Common myeloid progenitor, CD34-positive (primary cell): ENCODE results near the gene SGCA.

Source experiments
- CTCF ChIA-PET: fragments of 350-600 bp; sonication (Branson Sonifier 250); formaldehyde crosslinking; loops from one replicate; lab custom pipeline; 2021; ENCODE audit warnings: antibody characterized with exemption; lab: Charles Lee
- POLR2A ChIA-PET: fragments of 350-600 bp; sonication (Branson Sonifier 250); formaldehyde crosslinking; loops from one replicate; lab custom pipeline; 2021; ENCODE audit warnings: antibody characterized with exemption; lab: Charles Lee
- DNase-seq, 3 donors: peaks; one replicate each; pipeline versions ENCODE4 v3.0.0 to v3.0.0-alpha.2; 2013
- H3K27ac ChIP-seq, 2 experiments: 1 replicate in 1 of 2; 2 replicates in 1 of 2; pipeline ENCODE4 v1.7.0; 2013; ENCODE audit warnings: inconsistent platforms in 2 of 2, low read length in 2 of 2, mild to moderate bottlenecking in 2 of 2, low read depth in 1 of 2, moderate library complexity in 1 of 2; ENCODE audit not compliant: severe bottlenecking in 2 of 2, insufficient read depth in 1 of 2, poor library complexity in 1 of 2
- H3K27me3 ChIP-seq, 5 experiments: replicated peaks in 2 of 5; 1 replicate in 3 of 5; 2 replicates in 2 of 5; pipeline versions ENCODE4 v1.6.1 to v1.7.0; 2013; ENCODE audit warnings: low read length in 4 of 5, mild to moderate bottlenecking in 2 of 5, moderate library complexity in 2 of 5, inconsistent platforms in 1 of 5; ENCODE audit not compliant: insufficient read depth in 5 of 5, control insufficient read depth in 4 of 5
- H3K36me3 ChIP-seq, 4 experiments: 1 replicate in 2 of 4; 2 replicates in 2 of 4; pipeline versions ENCODE4 v1.6.1 to v1.7.0; 2013; ENCODE audit warnings: low read length in 3 of 4, control low read depth in 1 of 4, mild to moderate bottlenecking in 1 of 4; ENCODE audit not compliant: control insufficient read depth in 4 of 4, insufficient read depth in 4 of 4
- H3K4me1 ChIP-seq, 4 experiments: 1 replicate in 3 of 4; 2 replicates in 1 of 4; pipeline versions ENCODE4 v1.6.1 to v1.7.1; 2013; ENCODE audit warnings: low read length in 3 of 4, mild to moderate bottlenecking in 3 of 4, control low read depth in 1 of 4, inconsistent platforms in 1 of 4, moderate library complexity in 1 of 4; ENCODE audit not compliant: control insufficient read depth in 4 of 4, insufficient read depth in 4 of 4; ENCODE audit errors: control extremely low read depth in 1 of 4
- H3K4me3 ChIP-seq, 7 experiments: 1 replicate in 4 of 7; 2 replicates in 3 of 7; pipeline versions ENCODE4 v1.5.1 to v1.7.0; 2013; ENCODE audit warnings: mild to moderate bottlenecking in 7 of 7, low read length in 6 of 7, moderate library complexity in 6 of 7, inconsistent platforms in 2 of 7, low read depth in 2 of 7, control low read depth in 1 of 7; ENCODE audit not compliant: insufficient read depth in 4 of 7, control insufficient read depth in 1 of 7; ENCODE audit errors: extremely low read depth in 1 of 7
- H3K9me3 ChIP-seq, 5 experiments: 1 replicate in 4 of 5; 2 replicates in 1 of 5; pipeline versions ENCODE4 v1.6.1 to v1.7.1; 2013; ENCODE audit warnings: low read length in 4 of 5, mild to moderate bottlenecking in 2 of 5, inconsistent platforms in 1 of 5, low read depth in 1 of 5, moderate library complexity in 1 of 5; ENCODE audit not compliant: control insufficient read depth in 4 of 5, insufficient read depth in 2 of 5; ENCODE audit errors: control extremely low read depth in 1 of 5
- WGBS: methylation state at CpG from one replicate; pipeline ENCODE4 v1.1.5; 2013; ENCODE audit not compliant: insufficient coverage; 5-methylcytosine and 5-hydroxymethylcytosine counted together

The SGCA gene

DNA sequence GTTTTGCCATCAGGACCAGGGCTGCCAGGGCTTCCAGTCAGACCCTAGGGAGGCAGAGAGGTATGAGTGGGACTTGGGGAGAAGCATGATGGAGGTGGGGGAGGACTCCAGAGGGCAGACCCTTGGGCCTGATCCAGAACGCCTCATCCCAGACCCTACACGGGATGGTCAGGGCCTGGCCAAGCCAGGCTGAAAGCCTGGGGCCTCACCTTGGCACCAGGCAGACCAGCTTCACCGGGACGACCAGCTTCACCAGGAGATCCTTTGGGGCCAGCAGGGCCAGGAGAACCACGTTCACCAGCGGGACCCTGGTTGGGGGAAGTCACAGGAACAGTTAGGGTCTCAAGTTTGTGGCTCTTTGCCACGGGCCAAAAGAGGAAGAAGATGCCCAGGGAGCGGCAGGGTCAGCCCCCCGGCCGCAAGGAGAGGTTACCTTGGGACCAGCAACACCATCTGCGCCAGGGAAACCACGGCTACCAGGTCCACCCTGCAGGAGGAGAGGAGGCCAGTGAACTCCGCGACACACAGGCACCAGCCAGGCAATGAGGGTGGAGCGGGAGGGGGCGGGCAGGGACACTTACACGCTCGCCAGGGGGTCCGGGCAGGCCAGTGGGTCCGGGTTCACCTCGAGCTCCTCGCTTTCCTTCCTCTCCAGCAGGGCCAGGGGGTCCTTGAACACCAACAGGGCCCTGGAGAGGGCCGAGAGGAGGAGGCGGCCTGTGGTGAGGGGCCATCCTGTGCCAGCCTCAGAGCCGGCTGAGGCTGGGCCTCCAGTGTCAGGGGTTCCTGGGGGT lies 28.5 kb downstream of the SGCA start:
- CTCF ChIA-PET: interaction anchor here (1.0 to 4.7 kb wide), 3 partner anchors 16 to 103 kb away, joined by 4 to 87 read pairs (median 17); no protein-coding TSS in a partner anchor
- H3K9me3 ChIP-seq: no peaks in the 10 kb centered on the region

DNA sequence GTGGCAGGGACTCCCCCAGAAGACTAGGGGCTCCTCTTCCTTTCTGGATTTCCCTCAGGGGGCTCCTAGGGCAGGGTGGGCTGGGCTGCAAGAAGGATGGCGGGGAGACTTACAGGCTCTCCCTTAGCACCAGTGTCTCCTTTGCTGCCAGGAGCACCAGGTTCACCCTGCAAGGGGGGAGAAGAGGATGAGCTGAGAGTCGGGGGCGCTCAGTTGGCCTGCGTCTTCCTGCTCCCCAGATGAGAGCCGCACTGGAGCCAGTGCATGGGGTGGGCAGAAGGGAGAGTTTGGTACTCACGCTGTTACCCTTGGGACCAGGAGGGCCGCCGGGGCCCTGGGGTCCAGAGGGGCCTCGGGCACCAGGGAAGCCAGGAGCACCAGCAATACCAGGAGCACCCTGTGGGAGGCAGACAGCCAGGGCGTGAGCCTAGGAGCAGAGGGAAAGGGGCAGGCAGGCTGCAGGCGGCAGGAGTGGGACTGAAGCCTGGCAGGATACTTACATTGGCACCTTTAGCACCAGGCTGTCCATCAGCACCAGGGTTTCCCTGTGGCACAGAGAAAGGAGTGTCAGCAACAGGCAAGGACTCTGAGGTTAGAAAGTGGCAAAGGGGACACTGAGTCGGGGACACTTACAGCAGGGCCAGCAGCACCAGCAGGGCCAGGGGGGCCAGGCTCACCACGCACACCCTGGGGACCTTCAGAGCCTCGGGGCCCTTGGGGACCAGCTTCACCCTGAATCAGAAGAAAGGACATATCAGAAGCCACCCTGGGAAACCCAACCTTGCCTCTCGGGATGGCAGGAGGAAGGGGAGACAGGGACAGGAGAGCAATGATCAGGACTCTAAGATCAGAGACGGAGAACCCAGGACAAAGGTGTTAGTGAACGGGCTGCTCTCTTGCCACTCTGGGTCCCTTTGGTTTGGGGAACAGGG lies 29.4 kb downstream of the SGCA start:
- no peak overlapping the region for H3K4me3 ChIP-seq
- H3K4me1 ChIP-seq: peaks cover 0 to 10% (median 5%) of the 10 kb centered on the region in 4 experiments
- WGBS: 95% methylated on average over 12 of the region's 17 CpGs
- POLR2A ChIA-PET: no interaction called here
- H3K9me3 ChIP-seq: no peaks in the 10 kb centered on the region
- peaks cover 0 to 4% (median 2%) of the 10 kb centered on the region in 5 experiments for H3K27me3 ChIP-seq
- H3K27ac ChIP-seq: no peak overlapping the region
- DNase-seq: no peak
- CTCF ChIA-PET: interaction anchor here (1.0 to 4.7 kb wide), 5 partner anchors 17 to 102 kb away, joined by 4 to 87 read pairs (median 17); partner anchors contain the start of gene SGCA
- no peaks in the 10 kb centered on the region for H3K36me3 ChIP-seq

More for the DNA sequence above, 28.5 kb downstream of the SGCA start:
- POLR2A ChIA-PET: no interaction called here
- 91% methylated on average over 24 of the region's 25 CpGs for WGBS
- no peak for DNase-seq
- H3K36me3 ChIP-seq: no peaks in the 10 kb centered on the region
- no peak overlapping the region for H3K4me3 ChIP-seq
- H3K4me1 ChIP-seq: peaks cover 0 to 1% (median 0%) of the 10 kb centered on the region in 4 experiments
- peaks cover 0 to 4% (median 0%) of the 10 kb centered on the region in 5 experiments for H3K27me3 ChIP-seq
- no peak overlapping the region for H3K27ac ChIP-seq

DNA sequence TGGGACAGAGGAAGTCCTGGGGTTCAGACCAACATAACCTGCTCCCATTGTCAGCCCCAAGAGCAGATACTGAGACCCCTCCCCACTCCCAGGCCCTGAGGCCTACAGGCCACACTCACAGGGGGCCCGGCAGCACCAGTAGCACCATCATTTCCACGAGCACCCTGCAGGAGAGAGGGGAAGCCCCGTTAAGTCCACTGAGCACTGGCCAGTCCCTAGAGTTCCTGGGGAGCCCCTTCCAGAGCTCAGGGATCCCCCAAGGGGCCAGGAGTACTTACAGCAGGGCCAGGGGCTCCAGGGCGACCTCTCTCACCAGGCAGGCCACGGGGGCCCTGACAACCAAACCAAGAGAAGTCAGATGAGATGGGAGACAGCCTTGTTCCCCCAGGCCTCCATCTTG lies 30.2 kb downstream of the SGCA start:
- POLR2A ChIA-PET: interaction anchor here (1.7 kb wide), 1 partner anchor 26 kb away, joined by 3 read pairs; no protein-coding TSS in a partner anchor
- WGBS: 88% methylated on average over 5 of the region's 5 CpGs
- CTCF ChIA-PET: interaction anchor here (0.7 to 4.7 kb wide), 11 partner anchors 9 to 110 kb away, joined by 3 to 87 read pairs (median 4); partner anchors contain the start of gene SGCA
- Histone ChIP-seq H3K27me3 (peaks cover 0 to 7% (median 3%) of the 10 kb centered on the region in 5 experiments), H3K27ac (no peak overlapping the region), H3K4me3 (no peak overlapping the region), H3K9me3 (no peaks in the 10 kb centered on the region), H3K36me3 (no peaks in the 10 kb centered on the region), H3K4me1 (peaks cover 0 to 15% (median 13%) of the 10 kb centered on the region in 4 experiments)
- no peak for DNase-seq

DNA sequence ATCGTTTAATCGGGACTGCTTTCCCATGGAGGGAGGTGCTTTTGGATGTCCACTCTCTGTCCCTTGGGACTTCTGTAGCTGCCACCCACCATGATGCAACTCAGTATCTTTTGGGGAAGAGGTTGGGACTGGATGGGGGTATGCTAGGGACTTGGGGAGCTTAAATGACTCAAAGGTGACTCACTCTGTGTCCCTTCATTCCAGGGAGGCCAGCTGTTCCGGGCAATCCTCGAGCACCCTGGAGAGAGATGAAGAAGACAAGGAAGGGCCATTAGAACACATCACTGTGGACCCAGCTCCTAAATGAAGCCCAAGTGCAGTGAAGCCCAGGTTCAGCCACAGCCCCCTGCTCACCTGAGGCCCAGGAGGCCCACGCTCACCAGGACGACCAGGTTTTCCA lies 31.0 kb downstream of the SGCA start:
- ChIA-PET POLR2A (interaction anchor here (1.7 kb wide), 1 partner anchor 27 kb away, joined by 3 read pairs; no protein-coding TSS in a partner anchor), CTCF (interaction anchor here (0.7 to 4.7 kb wide), 18 partner anchors 10 to 123 kb away, joined by 3 to 87 read pairs (median 4); partner anchors contain the start of genes SGCA and TMEM92)
- H3K27me3 ChIP-seq: peaks cover 0 to 15% (median 7%) of the 10 kb centered on the region in 5 experiments
- DNase-seq: no peak
- H3K27ac ChIP-seq: no peak overlapping the region
- H3K9me3 ChIP-seq: no peaks in the 10 kb centered on the region
- H3K36me3 ChIP-seq: no peaks in the 10 kb centered on the region
- H3K4me1 ChIP-seq: peaks cover 0 to 19% (median 18%) of the 10 kb centered on the region in 4 experiments
- no peak overlapping the region for H3K4me3 ChIP-seq
- whole genome bisulfite sequencing: 96% methylated on average over 5 of the region's 6 CpGs

DNA sequence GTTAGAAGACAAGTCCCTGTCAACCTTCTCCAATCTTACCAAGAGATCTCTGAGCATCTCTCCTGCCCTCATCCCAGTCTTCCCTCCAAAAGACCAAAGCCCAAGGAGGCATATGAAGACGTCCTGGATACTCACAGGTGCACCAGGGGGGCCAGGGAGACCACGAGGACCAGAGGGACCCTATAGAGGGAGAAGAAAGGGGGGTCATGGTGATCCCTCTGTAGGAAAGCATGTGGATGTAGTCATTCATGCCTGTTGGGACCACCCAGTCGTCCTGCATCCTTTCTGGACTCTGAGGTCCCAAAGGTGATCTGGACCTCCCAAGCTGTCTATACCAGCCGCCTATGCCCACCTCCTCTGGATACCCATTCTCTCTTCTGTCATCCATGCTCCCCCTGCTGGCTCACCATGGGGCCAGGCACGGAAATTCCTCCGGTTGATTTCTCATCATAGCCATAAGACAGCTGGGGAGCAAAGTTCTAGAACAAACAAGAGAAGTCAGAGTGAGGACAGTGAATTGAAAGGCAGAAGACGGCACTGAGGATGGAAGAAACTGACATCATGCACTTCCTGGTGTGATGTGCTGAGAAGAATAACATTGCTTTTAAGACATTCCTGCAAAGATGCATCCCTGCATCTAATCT lies 32.3 kb downstream of the SGCA start:
- Histone ChIP-seq H3K4me3 (no peak overlapping the region), H3K27me3 (peaks cover 0 to 29% (median 14%) of the 10 kb centered on the region in 5 experiments), H3K36me3 (no peaks in the 10 kb centered on the region), H3K4me1 (peaks cover 0 to 19% (median 18%) of the 10 kb centered on the region in 4 experiments), H3K27ac (no peak overlapping the region), H3K9me3 (no peaks in the 10 kb centered on the region)
- 22% methylated on average over 5 of the region's 7 CpGs for WGBS
- ChIA-PET CTCF (interaction anchor here (0.7 to 4.7 kb wide), 11 partner anchors 9 to 99 kb away, joined by 3 to 87 read pairs (median 7); partner anchors contain the start of genes SGCA and TMEM92), POLR2A (no interaction called here)
- peak; percentile 65 to 80 (median 74) for DNase-seq

DNA sequence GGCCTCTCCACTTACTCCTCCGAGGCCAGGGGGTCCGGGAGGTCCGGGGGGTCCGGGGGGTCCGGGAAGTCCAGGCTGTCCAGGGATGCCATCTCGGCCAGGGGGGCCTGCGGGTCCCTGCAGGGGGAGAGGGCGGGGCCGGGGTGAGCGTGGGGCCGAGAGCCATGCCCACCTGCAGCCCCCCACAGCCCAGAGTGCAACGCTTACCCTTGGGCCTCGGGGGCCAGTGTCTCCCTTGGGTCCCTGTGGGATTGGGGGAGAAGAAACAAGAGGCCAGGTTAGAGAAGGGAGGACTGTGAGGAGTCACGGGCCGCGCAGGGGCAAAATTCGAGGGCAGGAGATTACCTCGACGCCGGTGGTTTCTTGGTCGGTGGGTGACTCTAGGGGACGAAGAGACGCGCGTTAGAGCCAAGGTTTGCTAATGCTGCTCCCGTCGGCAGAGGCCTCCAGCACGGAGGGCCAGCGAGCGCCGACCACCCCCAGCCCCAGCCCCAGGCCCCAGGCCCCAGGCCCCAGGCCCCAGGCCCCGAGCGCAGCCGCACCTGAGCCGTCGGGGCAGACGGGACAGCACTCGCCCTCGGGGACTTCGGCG lies 33.5 kb downstream of the SGCA start:
- POLR2A ChIA-PET: interaction anchor here (0.6 kb wide), 1 partner anchor 73 kb away, joined by 3 read pairs; no protein-coding TSS in a partner anchor
- CTCF ChIA-PET: interaction anchor here (1.0 to 10.9 kb wide), 11 partner anchors 14 to 110 kb away, joined by 3 to 276 read pairs (median 9); partner anchors contain the start of gene TMEM92
- peak overlapping the region in 2 of 7 experiments; percentile 48 to 74 for H3K4me3 ChIP-seq
- no peaks in the 10 kb centered on the region for H3K36me3 ChIP-seq
- H3K27me3 ChIP-seq: peaks cover 0 to 30% (median 14%) of the 10 kb centered on the region in 5 experiments
- no peaks in the 10 kb centered on the region for H3K9me3 ChIP-seq
- no peak overlapping the region for H3K27ac ChIP-seq
- WGBS: 48% methylated on average over 31 of the region's 41 CpGs
- no peak for DNase-seq
- H3K4me1 ChIP-seq: peaks cover 0 to 19% (median 18%) of the 10 kb centered on the region in 4 experiments
